Measurements from ENCODE around the gene ATG16L1.

DNA sequence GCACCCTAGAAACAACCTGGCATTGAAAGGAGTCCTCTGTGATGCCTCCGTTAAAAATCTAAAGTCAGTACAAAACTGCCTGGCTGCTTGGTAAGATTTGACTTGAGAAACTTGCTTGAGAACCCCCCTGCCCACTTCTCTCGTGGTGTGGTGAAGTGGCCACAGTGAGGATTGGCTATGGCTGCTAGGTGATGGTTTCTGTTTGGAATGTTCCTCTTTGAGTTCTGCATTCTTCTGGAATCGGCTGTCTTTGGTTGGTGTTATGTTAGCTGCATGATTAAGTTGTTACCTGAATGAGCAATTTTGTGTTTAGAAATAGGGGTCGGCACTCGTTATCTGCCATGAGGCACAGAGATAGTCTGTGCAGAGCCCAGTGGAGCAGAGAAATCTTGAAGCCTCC, 34.4 kb downstream of the ATG16L1 start:
- TF ChIP-seq CTCF (IDR thresholded peaks at IDR 0.05) (no peak), POLR2A (IDR thresholded peaks at IDR 0.05) (no peak)
